ENCODE measurements around the gene COL23A1.

COL23A1 gene

GRCh38 chr5:178577376-178577839 is 12.8 kb downstream of the COL23A1 start:
- Histone ChIP-seq H3K27me3 (ENCODE audit: low read depth, low read length) (no peaks in the 10 kb centered on the region), H3K79me2 (ENCODE audit: low read length) (no peaks in the 10 kb centered on the region), H3K36me3 (replicated peaks; ENCODE audit: low read depth, low read length) (no peaks in the 10 kb centered on the region), H3K9me3 (ENCODE audit: insufficient read depth, low read length) (no peaks in the 10 kb centered on the region), H2AFZ (ENCODE audit: low read depth, low read length) (no peak overlapping the region), H3K9ac (ENCODE audit: low read length) (no peak overlapping the region), H3K27ac (ENCODE audit: low read length) (no peak overlapping the region), H3K4me1 (ENCODE audit: low read length) (no peaks in the 10 kb centered on the region), H4K20me1 (ENCODE audit: insufficient read depth, low read length) (no peaks in the 10 kb centered on the region), H3K4me3 (ENCODE audit: low read length) (no peak overlapping the region), H3K4me2 (ENCODE audit: low read length) (no peak overlapping the region)
- no peak for TF ChIP-seq CTCF (IDR thresholded peaks at IDR 0.05; ENCODE audit: low read depth, low read length)
- TF ChIP-seq EZH2phosphoT487 (IDR thresholded peaks at IDR 0.05; ENCODE audit: low read depth): no peak

GRCh38 chr5:178576591-178577351 is 13.4 kb downstream of the COL23A1 start:
- H2AFZ ChIP-seq (ENCODE audit: low read depth, low read length): no peak overlapping the region
- H3K79me2 ChIP-seq (ENCODE audit: low read length): no peaks in the 10 kb centered on the region
- no peak overlapping the region for H3K27ac ChIP-seq (ENCODE audit: low read length)
- no peaks in the 10 kb centered on the region for H3K9me3 ChIP-seq (ENCODE audit: insufficient read depth, low read length)
- no peaks in the 10 kb centered on the region for H3K36me3 ChIP-seq (replicated peaks; ENCODE audit: low read depth, low read length)
- no peaks in the 10 kb centered on the region for H3K4me1 ChIP-seq (ENCODE audit: low read length)
- TF ChIP-seq CTCF (IDR thresholded peaks at IDR 0.05; ENCODE audit: low read depth, low read length) (no peak), EZH2phosphoT487 (IDR thresholded peaks at IDR 0.05; ENCODE audit: low read depth) (no peak)
- H3K27me3 ChIP-seq (ENCODE audit: low read depth, low read length): no peaks in the 10 kb centered on the region
- H3K9ac ChIP-seq (ENCODE audit: low read length): no peak overlapping the region
- H3K4me2 ChIP-seq (ENCODE audit: low read length): no peak overlapping the region
- H3K4me3 ChIP-seq (ENCODE audit: low read length): no peak overlapping the region
- H4K20me1 ChIP-seq (ENCODE audit: insufficient read depth, low read length): no peaks in the 10 kb centered on the region

- Histone ChIP-seq H2AFZ (ENCODE audit: low read depth, low read length) (no peak overlapping the region), H4K20me1 (ENCODE audit: insufficient read depth, low read length) (no peaks in the 10 kb centered on the region), H3K27ac (ENCODE audit: low read length) (no peak overlapping the region), H3K79me2 (ENCODE audit: low read length) (no peaks in the 10 kb centered on the region), H3K4me3 (ENCODE audit: low read length) (no peak overlapping the region), H3K4me1 (ENCODE audit: low read length) (no peaks in the 10 kb centered on the region), H3K27me3 (ENCODE audit: low read depth, low read length) (no peaks in the 10 kb centered on the region), H3K9ac (ENCODE audit: low read length) (no peak overlapping the region), H3K36me3 (replicated peaks; ENCODE audit: low read depth, low read length) (no peaks in the 10 kb centered on the region), H3K4me2 (ENCODE audit: low read length) (no peak overlapping the region), H3K9me3 (ENCODE audit: insufficient read depth, low read length) (no peaks in the 10 kb centered on the region)
- no peak for TF ChIP-seq CTCF (IDR thresholded peaks at IDR 0.05; ENCODE audit: low read depth, low read length)
- no peak for TF ChIP-seq EZH2phosphoT487 (IDR thresholded peaks at IDR 0.05; ENCODE audit: low read depth)
These were observed 17.0 kb downstream of the COL23A1 start for GRCh38 chr5:178573216-178573615.

GRCh38 chr5:178572617-178573016 is 17.6 kb downstream of the COL23A1 start:
- Histone ChIP-seq H3K9ac (ENCODE audit: low read length) (no peak overlapping the region), H4K20me1 (ENCODE audit: insufficient read depth, low read length) (no peaks in the 10 kb centered on the region), H3K79me2 (ENCODE audit: low read length) (no peaks in the 10 kb centered on the region), H3K27me3 (ENCODE audit: low read depth, low read length) (no peaks in the 10 kb centered on the region), H3K36me3 (replicated peaks; ENCODE audit: low read depth, low read length) (no peaks in the 10 kb centered on the region), H3K4me2 (ENCODE audit: low read length) (no peak overlapping the region), H3K9me3 (ENCODE audit: insufficient read depth, low read length) (no peaks in the 10 kb centered on the region), H3K4me3 (ENCODE audit: low read length) (no peak overlapping the region), H2AFZ (ENCODE audit: low read depth, low read length) (no peak overlapping the region), H3K27ac (ENCODE audit: low read length) (no peak overlapping the region), H3K4me1 (ENCODE audit: low read length) (no peaks in the 10 kb centered on the region)
- TF ChIP-seq CTCF (IDR thresholded peaks at IDR 0.05; ENCODE audit: low read depth, low read length): no peak
- TF ChIP-seq EZH2phosphoT487 (IDR thresholded peaks at IDR 0.05; ENCODE audit: low read depth): no peak

Data from OCI-LY3 (cell line).